NCI-H1694 (cell line): ENCODE measurements around the gene PDE6D.
"Not testable (repeated sequence)": the region's sequence is repeated elsewhere in the genome, so short reads cannot be mapped to it uniquely, and the experiment has no call there.

Experiments
- DNase-seq: peaks from one replicate; lab custom pipeline; 2025; lab: John Stamatoyannopoulos, UW

PDE6D gene

GRCh38 chr2:231718799-231719198 lies 62.3 kb downstream of the PDE6D start:
- no peak for DNase-seq

GRCh38 chr2:231717281-231718171 lies 63.6 kb downstream of the PDE6D start:
- DNase-seq, result no peak

- no peak for DNase-seq
Observed at GRCh38 chr2:231716666-231717280, 64.3 kb downstream of the PDE6D start.

- no peak for DNase-seq
Observed at GRCh38 chr2:231715988-231716616, 65.0 kb downstream of the PDE6D start.

- no peak for DNase-seq
Observed at GRCh38 chr2:231715499-231715837, 65.6 kb downstream of the PDE6D start.

- peak; percentile 89 for DNase-seq
Observed at GRCh38 chr2:231714639-231715498, 66.2 kb downstream of the PDE6D start.

- DNase-seq, result peak; percentile 94
Observed at GRCh38 chr2:231713730-231714638, 67.1 kb downstream of the PDE6D start.

GRCh38 chr2:231713406-231713729 lies 67.7 kb downstream of the PDE6D start:
- not testable (repeated sequence) for DNase-seq

GRCh38 chr2:231712451-231713021 lies 68.5 kb downstream of the PDE6D start:
- not testable (repeated sequence) for DNase-seq

- no peak for DNase-seq
Observed at GRCh38 chr2:231711677-231712450, 69.2 kb downstream of the PDE6D start.

GRCh38 chr2:231710799-231711676 lies 70.0 kb downstream of the PDE6D start:
- no peak for DNase-seq

- peak; percentile 21 for DNase-seq
Observed at GRCh38 chr2:231709981-231710798, 70.9 kb downstream of the PDE6D start.

- no peak for DNase-seq
Observed at GRCh38 chr2:231709636-231709980, 71.5 kb downstream of the PDE6D start.

GRCh38 chr2:231708773-231709635 lies 72.1 kb downstream of the PDE6D start:
- no peak for DNase-seq

- peak; percentile 98 for DNase-seq
Observed at GRCh38 chr2:231707927-231708772, 72.9 kb downstream of the PDE6D start, which contains the start of gene PTMA. PTMA (plus strand) TSS chr2:231708525; CDS start chr2:231708707, 182 bp downstream.

- DNase-seq, result peak; percentile 56
Observed at GRCh38 chr2:231707625-231707926, 73.5 kb downstream of the PDE6D start.
